HCT116 (cell line): ENCODE results near the gene RAD21L1. TPM values are rescaled to one million over a fixed set of nuclear protein-coding genes. Genes with fewer than 3 reads are reported as not detected.

Experiments used
- ATAC-seq: fragments of 200-7000 bp; cut with Tn5 transposase; 2 replicates; pipeline ENCODE4 v1.9.1; 2020; ENCODE audit warnings: mild to moderate bottlenecking, moderate library complexity
- BruUV-seq: library from RNA; stranded (reverse); fragments of 400-500 nt; replicated peaks from 2 replicates; lab custom pipeline; 2021; lab: Mats Ljungman, UMichigan
- CTCF ChIA-PET: fragments of 300-600 bp; sonication (Branson Sonifier 250); formaldehyde crosslinking; loops from one replicate; lab custom pipeline; 2021; ENCODE audit warnings: antibody characterized with exemption; lab: Charles Lee
- POLR2A ChIA-PET: fragments of 300-600, 350-600 bp; sonication (Branson Sonifier 250); formaldehyde crosslinking; loops from one replicate; lab custom pipeline; 2021; ENCODE audit warnings: antibody characterized with exemption; lab: Charles Lee
- RAD21 ChIA-PET, 2 experiments: fragments of 300-600 bp; sonication (Branson Sonifier 250); formaldehyde crosslinking; loops; one replicate each; lab custom pipeline; 2023; ENCODE audit warnings: low total read pairs in 2 of 2; ENCODE audit not compliant: uncharacterized antibody in 2 of 2, unreplicated experiment in 2 of 2, low non-redundant PET in 1 of 2; lab: Charles Lee
- DNase-seq: peaks from one replicate; pipeline ENCODE4 v3.0.0-alpha.2; 2010; ENCODE audit warnings: low read depth, low spot score
- H2AFZ ChIP-seq: fragments of 200-600 bp; shearing (Covaris generic), sonication (generic); 2 replicates; pipeline ENCODE4 v1.6.1; 2017; ENCODE audit warnings: low read depth, mixed run types, mixed read lengths, antibody characterized with exemption, low read length; ENCODE audit not compliant: poor library complexity, severe bottlenecking
- H3K27ac ChIP-seq: 2 replicates; pipeline ENCODE4 v1.5.1; 2012; ENCODE audit warnings: low read depth, low read length
- H3K27me3 ChIP-seq: fragments of 200-600 bp; sonication (generic); 2 replicates; pipeline ENCODE4 v1.6.1; 2016; ENCODE audit warnings: mixed run types, low read length, mixed read lengths; ENCODE audit not compliant: insufficient read depth
- H3K36me3 ChIP-seq, 2 experiments: fragments of 200-500 bp in 1 of 2; fragments of 200-600 bp in 1 of 2; sonication (Bioruptor generic) in 1 of 2; sonication (generic) in 1 of 2; 2 replicates each; pipeline versions ENCODE4 v1.5.1 to v1.6.1; 2014 to 2016; ENCODE audit warnings: low read length in 2 of 2, inconsistent platforms in 1 of 2, mixed read lengths in 1 of 2, mixed run types in 1 of 2; ENCODE audit not compliant: insufficient read depth in 2 of 2, control insufficient read depth in 1 of 2
- H3K4me1 ChIP-seq, 2 experiments: fragments of 200-600 bp in 1 of 2; sonication (generic) in 1 of 2; 2 replicates each; pipeline versions ENCODE4 v1.5.1 to v1.6.1; 2012 to 2017; ENCODE audit warnings: low read length in 2 of 2, inconsistent platforms in 1 of 2, mild to moderate bottlenecking in 1 of 2, mixed read lengths in 1 of 2, mixed run types in 1 of 2, moderate library complexity in 1 of 2; ENCODE audit not compliant: insufficient read depth in 2 of 2, control insufficient read depth in 1 of 2
- H3K4me2 ChIP-seq: fragments of 200-600 bp; sonication (generic); 2 replicates; pipeline ENCODE4 v1.6.1; 2017; ENCODE audit warnings: mixed run types, low read length, mixed read lengths
- H3K4me3 ChIP-seq, 2 experiments: fragments of 200-600 bp in 1 of 2; sonication (generic) in 1 of 2; replicated peaks in 1 of 2; 2 replicates each; pipeline ENCODE4 v1.5.1; 2011 to 2016; ENCODE audit warnings: low read length in 2 of 2, control low read depth in 1 of 2, low read depth in 1 of 2, mild to moderate bottlenecking in 1 of 2, mixed read lengths in 1 of 2, mixed run types in 1 of 2
- H3K79me2 ChIP-seq: fragments of 200-600 bp; sonication (generic); 2 replicates; pipeline ENCODE4 v1.6.1; 2017; ENCODE audit warnings: mild to moderate bottlenecking, mixed run types, low read length, moderate library complexity, mixed read lengths; ENCODE audit not compliant: insufficient read depth
- H3K9ac ChIP-seq: fragments of 200-600 bp; sonication (generic); 2 replicates; pipeline ENCODE4 v1.6.1; 2016; ENCODE audit warnings: low read length, mixed read lengths
- H3K9me2 ChIP-seq: fragments of 200-600 bp; sonication (generic), shearing (Covaris generic); 2 replicates; pipeline ENCODE4 v1.6.1; 2017; ENCODE audit warnings: mixed run types, mild to moderate bottlenecking, moderate library complexity; ENCODE audit not compliant: insufficient read depth
- H3K9me3 ChIP-seq, 2 experiments: fragments of 200-500 bp in 1 of 2; fragments of 200-600 bp in 1 of 2; sonication (Bioruptor generic) in 1 of 2; sonication (generic) in 1 of 2; 2 replicates each; pipeline ENCODE4 v1.6.1; 2014 to 2017; ENCODE audit warnings: low read length in 2 of 2, mixed read lengths in 2 of 2, inconsistent platforms in 1 of 2, low read depth in 1 of 2, mild to moderate bottlenecking in 1 of 2, mixed run types in 1 of 2, moderate library complexity in 1 of 2; ENCODE audit not compliant: control insufficient read depth in 1 of 2, insufficient read depth in 1 of 2
- H4K20me1 ChIP-seq: fragments of 200-600 bp; sonication (generic), shearing (Covaris generic); 2 replicates; pipeline ENCODE4 v1.6.1; 2017; ENCODE audit warnings: mixed run types, mild to moderate bottlenecking, moderate library complexity; ENCODE audit not compliant: insufficient read depth
- CEBPB ChIP-seq: IDR thresholded peaks from 2 replicates; pipeline ENCODE4 v1.6.1; 2012; ENCODE audit warnings: low read depth
- CTCF ChIP-seq, 3 experiments: fragments of 200-600 bp in 1 of 3; sonication (generic) in 1 of 3; IDR thresholded peaks in 2 of 3; conservative IDR thresholded peaks in 1 of 3; 2 replicates each; pipeline ENCODE4 v1.5.1; 2012 to 2017; ENCODE audit warnings: low read depth in 2 of 3, low read length in 2 of 3, antibody characterized with exemption in 1 of 3, borderline replicate concordance in 1 of 3, control low read depth in 1 of 3, mild to moderate bottlenecking in 1 of 3, mixed read lengths in 1 of 3, mixed run types in 1 of 3, moderate library complexity in 1 of 3; ENCODE audit not compliant: insufficient read depth in 1 of 3
- EGR1 ChIP-seq: IDR thresholded peaks from 2 replicates; pipeline ENCODE4 v1.6.1; 2012; ENCODE audit warnings: low read depth
- EZH2 ChIP-seq: fragments of 200-600 bp; sonication (generic); IDR thresholded peaks from 2 replicates; pipeline ENCODE4 v1.6.1; 2017; ENCODE audit warnings: antibody characterized with exemption, mixed run types
- EZH2phosphoT487 ChIP-seq: fragments of 200-600 bp; IDR thresholded peaks from 2 replicates; pipeline ENCODE4 v1.6.1; 2018; ENCODE audit warnings: antibody characterized with exemption, borderline replicate concordance
- FOSL1 ChIP-seq: IDR thresholded peaks from 2 replicates; pipeline ENCODE4 v1.6.1; 2012; ENCODE audit warnings: low read depth
- JUND ChIP-seq: IDR thresholded peaks from 2 replicates; pipeline ENCODE4 v1.6.1; 2012
- MAX ChIP-seq: IDR thresholded peaks from 2 replicates; pipeline ENCODE4 v1.6.1; 2012
- POLR2A ChIP-seq: IDR thresholded peaks from 2 replicates; pipeline ENCODE4 v1.7.0; 2011; ENCODE audit warnings: borderline replicate concordance; ENCODE audit not compliant: insufficient read depth, insufficient read length; ENCODE audit errors: extremely low read depth
- RAD21 ChIP-seq: IDR thresholded peaks from 2 replicates; pipeline ENCODE4 v1.6.1; 2012; ENCODE audit warnings: low read depth, mild to moderate bottlenecking
- SP1 ChIP-seq: IDR thresholded peaks from 2 replicates; pipeline ENCODE4 v1.6.1; 2012; ENCODE audit warnings: low read depth
- SRF ChIP-seq: IDR thresholded peaks from 2 replicates; pipeline ENCODE4 v1.6.1; 2012; ENCODE audit warnings: low read depth
- TCF7L2 ChIP-seq: IDR thresholded peaks from 2 replicates; pipeline ENCODE4 v1.7.0; 2011; ENCODE audit warnings: borderline replicate concordance, inconsistent platforms; ENCODE audit not compliant: insufficient read depth, insufficient read length; ENCODE audit errors: extremely low read depth
- YY1 ChIP-seq: IDR thresholded peaks from 2 replicates; pipeline ENCODE4 v1.6.1; 2011; ENCODE audit warnings: low read length, low read depth, moderate library complexity, mild to moderate bottlenecking; ENCODE audit not compliant: insufficient replicate concordance; ENCODE audit errors: extremely low read depth
- ZFX ChIP-seq: fragments of 450-650 bp; IDR thresholded peaks from 2 replicates; pipeline ENCODE4 v1.6.1; 2017
- ZNF274 ChIP-seq: fragments of 200-500 bp; sonication (Bioruptor generic); IDR thresholded peaks from 2 replicates; pipeline ENCODE4 v1.6.1; 2014; ENCODE audit warnings: mild to moderate bottlenecking, low read depth, low read length, inconsistent platforms
- intact Hi-C: fragments of 100-400 bp; cut with micrococcal nuclease; formaldehyde crosslinking; loops from 2 replicates; pipeline ENCODE4 v1.10.0; 2022
- total RNA-seq: library from RNA; stranded (reverse); gene quantifications from one replicate; pipeline ENCODE4 v1.2.1, GENCODE V29; 2021; ENCODE audit not compliant: unreplicated experiment
- TF ChIP-seq, protein P1 (sequence below): IDR thresholded peaks from 2 replicates; pipeline ENCODE4 v1.6.1; 2011; ENCODE audit warnings: mild to moderate bottlenecking, low read length, moderate library complexity; ENCODE audit not compliant: insufficient replicate concordance; ENCODE audit errors: extremely low read depth
- TF ChIP-seq, protein P2 (sequence below): IDR thresholded peaks from 2 replicates; pipeline ENCODE4 v1.6.1; 2012

Gene RAD21L1
- total RNA-seq, 1 experiment from 2014 or later = 0.17 TPM

- Histone ChIP-seq H3K27me3 (no peaks in the 10 kb centered on the region), H3K4me2 (no peak overlapping the region; the same call in 1 of the 2 replicates), H3K9me2 (no peaks in the 10 kb centered on the region), H3K9ac (no peak overlapping the region), H3K4me1 (peaks cover 6 to 19% of the 10 kb centered on the region in 2 experiments; a peak in 3 of 4 replicates), H2AFZ (no peak overlapping the region), H3K36me3 (no peaks in the 10 kb centered on the region), H3K27ac (no peak overlapping the region), H3K79me2 (no peaks in the 10 kb centered on the region), H3K9me3 (no peaks in the 10 kb centered on the region), H4K20me1 (no peaks in the 10 kb centered on the region), H3K4me3 (no peak overlapping the region)
- ATAC-seq (no peak), DNase-seq (no peak)
- intact Hi-C loops = loop anchor here (10.0 kb wide), 3 partner anchors 100 to 250 kb away; partner anchors contain the start of genes NSFL1C and PSMF1
- BruUV-seq = no TSS peak
- POLR2A ChIA-PET = no interaction called here
- RAD21 ChIA-PET = no interaction called here
- TF ChIP-seq FOSL1 = no peak
- no peak for TF ChIP-seq SP1
- no peak for TF ChIP-seq JUND
- no peak for TF ChIP-seq EZH2
- no peak for TF ChIP-seq ZNF274
- TF ChIP-seq POLR2A = no peak
- TF ChIP-seq, protein P1, sequence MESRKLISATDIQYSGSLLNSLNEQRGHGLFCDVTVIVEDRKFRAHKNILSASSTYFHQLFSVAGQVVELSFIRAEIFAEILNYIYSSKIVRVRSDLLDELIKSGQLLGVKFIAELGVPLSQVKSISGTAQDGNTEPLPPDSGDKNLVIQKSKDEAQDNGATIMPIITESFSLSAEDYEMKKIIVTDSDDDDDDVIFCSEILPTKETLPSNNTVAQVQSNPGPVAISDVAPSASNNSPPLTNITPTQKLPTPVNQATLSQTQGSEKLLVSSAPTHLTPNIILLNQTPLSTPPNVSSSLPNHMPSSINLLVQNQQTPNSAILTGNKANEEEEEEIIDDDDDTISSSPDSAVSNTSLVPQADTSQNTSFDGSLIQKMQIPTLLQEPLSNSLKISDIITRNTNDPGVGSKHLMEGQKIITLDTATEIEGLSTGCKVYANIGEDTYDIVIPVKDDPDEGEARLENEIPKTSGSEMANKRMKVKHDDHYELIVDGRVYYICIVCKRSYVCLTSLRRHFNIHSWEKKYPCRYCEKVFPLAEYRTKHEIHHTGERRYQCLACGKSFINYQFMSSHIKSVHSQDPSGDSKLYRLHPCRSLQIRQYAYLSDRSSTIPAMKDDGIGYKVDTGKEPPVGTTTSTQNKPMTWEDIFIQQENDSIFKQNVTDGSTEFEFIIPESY = no peak
- TF ChIP-seq MAX = no peak
- TF ChIP-seq EGR1 = no peak
- TF ChIP-seq ZFX = no peak
- no peak for TF ChIP-seq RAD21
- no peak for TF ChIP-seq EZH2phosphoT487
- TF ChIP-seq SRF = no peak
- TF ChIP-seq YY1 = no peak
- TF ChIP-seq, protein P2, sequence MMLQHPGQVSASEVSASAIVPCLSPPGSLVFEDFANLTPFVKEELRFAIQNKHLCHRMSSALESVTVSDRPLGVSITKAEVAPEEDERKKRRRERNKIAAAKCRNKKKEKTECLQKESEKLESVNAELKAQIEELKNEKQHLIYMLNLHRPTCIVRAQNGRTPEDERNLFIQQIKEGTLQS = no peak
- no peak for TF ChIP-seq CTCF (IDR thresholded peaks at IDR 0.05 in 2 of 3, conservative IDR thresholded peaks at IDR 0.05 in 1 of 3; ENCODE audit: borderline replicate concordance in 1 of 3, insufficient read depth in 1 of 3, low read depth in 2 of 3, low read length in 2 of 3)
- no peak for TF ChIP-seq CEBPB
- no peak for TF ChIP-seq TCF7L2
- CTCF ChIA-PET = no interaction called here
Observed at GRCh38 chr20:1214838-1215261, 11.0 kb upstream of the RAD21L1 start.
